Stimulated activated naive B cell treated with anti-CD40 and anti-IgM and Interleukin-4, amounts not matched to agents 10 μg/mL and 1 μg/mL and 100 μg/mL, for 72 hours (primary cell): Measurements from ENCODE around the gene SLC6A1.

Experiments
- ATAC-seq, 2 donors: fragments of 150-1000 bp; cut with Tn5 transposase; replicated peaks; 2 replicates each; pipeline ENCODE4 v1.10.0; 2021; ENCODE audit warnings: moderate library complexity in 1 of 2
- DNase-seq: peaks from one replicate; pipeline ENCODE4 v3.0.0; 2021
- H3K27ac Mint-ChIP-seq: one replicate; pipeline ENCODE4 v1.8.0; 2022; ENCODE audit warnings: mild to moderate bottlenecking, mixed read lengths
- H3K27me3 Mint-ChIP-seq, 2 donors: one replicate each; pipeline ENCODE4 v1.8.0; 2022; ENCODE audit warnings: mixed read lengths in 2 of 2
- H3K36me3 Mint-ChIP-seq, 2 donors: one replicate each; pipeline ENCODE4 v1.8.0; 2022; ENCODE audit warnings: mixed read lengths in 2 of 2, mild to moderate bottlenecking in 1 of 2
- H3K4me1 Mint-ChIP-seq, 2 donors: one replicate each; pipeline ENCODE4 v1.8.0; 2022; ENCODE audit warnings: mixed read lengths in 2 of 2, mild to moderate bottlenecking in 1 of 2
- H3K4me3 Mint-ChIP-seq, 2 donors: one replicate each; pipeline ENCODE4 v1.8.0; 2022; ENCODE audit warnings: mild to moderate bottlenecking in 2 of 2, mixed read lengths in 2 of 2, moderate library complexity in 1 of 2
- H3K9me3 Mint-ChIP-seq, 2 donors: one replicate each; pipeline ENCODE4 v1.8.0; 2022; ENCODE audit warnings: mixed read lengths in 2 of 2, mild to moderate bottlenecking in 1 of 2

The SLC6A1 gene

DNA sequence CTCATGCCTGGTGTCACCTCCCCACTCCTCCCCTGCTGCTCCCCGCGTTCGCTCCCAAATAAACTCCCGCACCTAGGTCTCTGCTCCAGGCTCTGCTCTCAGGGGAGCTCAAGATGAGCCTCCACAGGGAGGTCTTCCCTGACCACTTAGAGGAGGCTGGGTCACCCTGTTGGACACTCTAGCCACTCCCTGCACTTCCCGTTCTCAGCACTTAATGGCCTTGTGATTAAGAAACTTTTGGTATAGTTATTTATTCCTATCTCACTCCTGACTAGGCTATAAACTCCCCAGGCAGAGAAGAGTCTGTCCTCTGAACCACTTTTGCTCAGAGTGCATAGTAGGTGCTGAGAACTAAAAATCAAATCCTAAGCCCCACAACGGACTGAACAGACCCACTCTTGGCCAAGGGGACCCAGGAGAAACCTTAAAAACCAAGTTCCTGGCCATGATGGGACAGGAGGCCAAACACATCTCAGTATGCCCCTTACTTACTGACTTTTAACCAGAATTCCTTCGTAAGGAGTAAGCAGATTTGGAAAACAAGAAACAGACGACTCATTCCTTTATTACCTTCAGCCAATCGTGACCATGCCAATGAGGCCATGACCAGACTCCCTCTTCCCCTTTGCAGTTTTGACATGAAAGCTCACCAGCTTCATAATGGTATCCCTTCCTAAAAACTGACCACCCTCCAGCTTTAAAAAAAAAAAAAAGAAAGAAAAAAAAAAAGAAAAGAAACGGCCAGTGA lies 92.7 kb downstream of the SLC6A1 start:
- H3K9me3 Mint-ChIP-seq: peaks cover 0 to 1% of the 10 kb centered on the region in 2 donors

GRCh38 chr3:11086856-11087255 lies 94.3 kb downstream of the SLC6A1 start:
- H3K36me3 Mint-ChIP-seq: no peaks in the 10 kb centered on the region

More for the DNA sequence above, 92.7 kb downstream of the SLC6A1 start:
- no peak for DNase-seq
- Mint-ChIP-seq H3K36me3 (no peaks in the 10 kb centered on the region), H3K27ac (no peak overlapping the region), H3K4me1 (peaks cover 4 to 9% of the 10 kb centered on the region in 2 donors), H3K27me3 (peaks cover 15 to 20% of the 10 kb centered on the region in 2 donors), H3K4me3 (no peak overlapping the region)
- ATAC-seq: no peak

DNA sequence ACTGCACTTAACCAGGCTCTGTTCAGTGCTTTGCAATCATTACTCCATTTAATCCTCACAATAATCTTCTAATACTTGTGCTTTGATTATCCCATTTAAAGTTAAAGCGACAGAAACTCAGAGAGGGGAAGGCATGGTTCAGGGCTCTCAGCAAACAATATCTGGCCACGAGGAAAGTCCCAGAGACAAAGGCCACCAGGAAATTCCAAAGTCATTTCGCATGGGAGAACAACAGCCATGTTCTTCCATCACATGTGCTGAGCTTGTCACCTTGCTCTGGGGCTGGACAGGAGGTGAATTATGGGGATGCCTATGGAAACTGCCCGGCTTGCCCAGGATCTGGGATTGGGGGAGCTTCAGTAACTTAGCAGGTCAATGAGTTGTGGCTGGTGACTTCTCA lies 95.5 kb downstream of the SLC6A1 start:
- H3K36me3 Mint-ChIP-seq: no peaks in the 10 kb centered on the region
- no peak overlapping the region for H3K4me3 Mint-ChIP-seq
- H3K27me3 Mint-ChIP-seq: peaks cover 12 to 13% of the 10 kb centered on the region in 2 donors
- H3K9me3 Mint-ChIP-seq: no peaks in the 10 kb centered on the region
- H3K4me1 Mint-ChIP-seq: peaks cover 4 to 9% of the 10 kb centered on the region in 2 donors
- no peak overlapping the region for H3K27ac Mint-ChIP-seq
- ATAC-seq: no peak
- DNase-seq: no peak

More at GRCh38 chr3:11086856-11087255, 94.3 kb downstream of the SLC6A1 start:
- ATAC-seq (no peak), DNase-seq (no peak)
- peaks cover 4 to 9% of the 10 kb centered on the region in 2 donors for H3K4me1 Mint-ChIP-seq
- no peaks in the 10 kb centered on the region for H3K9me3 Mint-ChIP-seq
- H3K27me3 Mint-ChIP-seq: peaks cover 13 to 15% of the 10 kb centered on the region in 2 donors
- H3K4me3 Mint-ChIP-seq: no peak overlapping the region
- H3K27ac Mint-ChIP-seq: no peak overlapping the region

- Mint-ChIP-seq H3K27ac (peak overlapping the region; percentile 51), H3K9me3 (no peaks in the 10 kb centered on the region), H3K4me3 (no peak overlapping the region), H3K27me3 (peaks cover 12 to 13% of the 10 kb centered on the region in 2 donors), H3K36me3 (no peaks in the 10 kb centered on the region), H3K4me1 (peaks cover 4 to 9% of the 10 kb centered on the region in 2 donors)
- ATAC-seq (no peak), DNase-seq (no peak)
Measured at GRCh38 chr3:11088831-11089230, 96.3 kb downstream of the SLC6A1 start.
